Bronchial smooth muscle cell (primary cell): ENCODE results near the gene FOXN3. TPM values are rescaled to one million over a fixed set of nuclear protein-coding genes. Genes with fewer than 3 reads are reported as not detected.

ENCODE experiments used
- total RNA-seq: library from RNA; depleted of rRNA; stranded (reverse); fragments of >200 nt; gene quantifications from 2 replicates; pipeline ENCODE4 v1.2.1, GENCODE V29; 2014

The FOXN3 gene, protein sequence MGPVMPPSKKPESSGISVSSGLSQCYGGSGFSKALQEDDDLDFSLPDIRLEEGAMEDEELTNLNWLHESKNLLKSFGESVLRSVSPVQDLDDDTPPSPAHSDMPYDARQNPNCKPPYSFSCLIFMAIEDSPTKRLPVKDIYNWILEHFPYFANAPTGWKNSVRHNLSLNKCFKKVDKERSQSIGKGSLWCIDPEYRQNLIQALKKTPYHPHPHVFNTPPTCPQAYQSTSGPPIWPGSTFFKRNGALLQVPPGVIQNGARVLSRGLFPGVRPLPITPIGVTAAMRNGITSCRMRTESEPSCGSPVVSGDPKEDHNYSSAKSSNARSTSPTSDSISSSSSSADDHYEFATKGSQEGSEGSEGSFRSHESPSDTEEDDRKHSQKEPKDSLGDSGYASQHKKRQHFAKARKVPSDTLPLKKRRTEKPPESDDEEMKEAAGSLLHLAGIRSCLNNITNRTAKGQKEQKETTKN
- total RNA-seq = 13.1 and 14.2 TPM in 2 replicates

DNA sequence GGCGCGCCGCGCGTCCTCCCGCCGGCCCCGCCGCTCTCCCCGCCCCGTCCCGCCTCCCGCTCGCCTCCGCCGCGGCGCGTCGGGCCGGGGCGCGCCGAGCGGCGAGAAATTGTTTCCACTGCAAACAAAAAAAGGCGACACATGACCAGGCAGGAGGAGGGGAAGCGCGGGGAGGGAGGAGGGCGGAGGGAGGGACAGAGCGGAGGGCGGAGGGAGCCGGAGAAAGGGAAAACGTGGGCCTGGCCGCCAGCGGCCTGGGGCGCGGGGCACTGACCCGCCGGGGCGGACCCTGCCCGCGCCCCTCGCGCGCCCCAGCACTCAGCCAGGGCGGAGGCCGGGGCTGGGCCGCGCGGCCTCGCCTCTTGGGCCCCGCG is at the start of gene FOXN3:
FOXN3 (minus strand) TSS at position 143 of the 374 bp plus-strand sequence. CDS start 4,757 bp downstream, outside the sequence.

